ENCODE measurements around the gene VAPB. TPM values are rescaled to one million over a fixed set of nuclear protein-coding genes. Genes with fewer than 3 reads are reported as not detected.

VAPB gene
- total RNA-seq, 5 donors from 2014 or later (not counting 1 experiment from before 2014, with no cell fraction given): 26.4 to 35.0 (median 30.8) TPM

DNA sequence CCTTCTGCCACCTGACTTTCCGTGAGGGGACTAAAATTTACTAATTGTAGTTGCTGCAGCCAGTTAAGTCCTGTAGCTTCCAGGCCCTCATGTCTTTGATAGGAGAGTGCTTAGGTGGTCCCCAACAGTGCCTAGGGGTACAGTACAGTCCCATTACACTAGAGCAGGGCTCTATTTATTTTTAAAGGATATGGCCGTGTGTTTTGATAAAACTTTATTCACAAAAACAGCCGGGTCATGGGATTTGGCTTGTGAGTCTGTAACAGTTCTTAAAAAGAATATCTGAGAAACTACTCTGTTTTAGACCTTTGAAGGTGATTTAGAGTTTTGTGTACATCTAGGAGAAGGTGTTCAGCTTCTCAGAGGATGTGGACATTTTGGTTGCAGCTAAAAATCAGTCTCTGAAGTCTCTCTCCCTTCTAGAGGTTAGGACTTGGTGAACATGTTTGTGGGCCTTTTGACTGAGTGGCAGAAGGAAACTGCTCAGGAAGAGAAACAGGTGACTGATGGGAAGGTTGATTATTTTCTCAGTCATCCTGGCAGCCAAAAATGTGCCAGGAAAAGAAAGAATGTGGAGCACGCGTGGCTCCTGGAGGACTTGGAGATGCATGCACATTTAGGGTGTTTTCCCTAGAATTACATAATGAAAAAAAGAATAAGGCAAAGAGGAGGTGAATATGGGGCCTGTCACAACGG is 57.4 kb downstream of the VAPB start:
- DNase-seq (no peak), ATAC-seq (replicated peaks in 1 of 4) (no peak)
- Mint-ChIP-seq H3K9me3 (no peaks in the 10 kb centered on the region), H3K27me3 (no peaks in the 10 kb centered on the region), H3K27ac (peak overlapping the region in 1 of 2 donors; percentile 4), H3K36me3 (peaks cover 52% of the 10 kb centered on the region), H3K4me1 (no peaks in the 10 kb centered on the region), H3K4me3 (no peak overlapping the region)
- WGBS (ENCODE audit: insufficient coverage): 86% methylated on average over 1 of the region's 6 CpGs
- H3K4me3 ChIP-seq (ENCODE audit: control insufficient read depth in 1 of 2, extremely low read depth in 1 of 2, low read length in 1 of 2): no peak overlapping the region
- H3K4me1 ChIP-seq (ENCODE audit: control insufficient read depth in 1 of 2, extremely low read depth in 1 of 2, insufficient read depth in 2 of 2, low read length in 2 of 2): no peaks in the 10 kb centered on the region
- ChIA-PET POLR2A (no interaction called here), CTCF (no interaction called here)
- peaks cover 9 to 39% of the 10 kb centered on the region in 2 donors for H3K36me3 ChIP-seq (ENCODE audit: control insufficient read depth in 2 of 2, extremely low read depth in 1 of 2, insufficient read depth in 1 of 2, low read length in 1 of 2)
- H3K27me3 ChIP-seq (replicated peaks in 1 of 2; ENCODE audit: control insufficient read depth in 2 of 2, extremely low read depth in 1 of 2, insufficient read depth in 2 of 2, low read length in 1 of 2): no peaks in the 10 kb centered on the region
- no peaks in the 10 kb centered on the region for H3K9me3 ChIP-seq
- no peak overlapping the region for H3K27ac ChIP-seq (ENCODE audit: low read length)

DNA sequence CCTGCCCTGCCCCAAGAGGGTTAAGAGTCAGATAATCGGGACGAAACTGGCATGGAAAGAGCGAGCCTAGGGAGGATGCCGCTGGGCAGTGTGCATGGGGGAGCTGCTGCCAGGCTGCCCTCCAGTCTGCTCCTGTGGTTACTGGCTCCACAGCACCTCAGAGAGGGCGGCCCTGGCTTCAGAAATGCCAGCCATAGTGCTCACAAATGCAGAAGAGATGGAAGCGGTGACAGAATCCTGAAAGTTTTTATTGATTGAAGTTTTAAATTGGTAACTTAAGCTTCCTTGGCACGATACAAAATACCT is 57.9 kb downstream of the VAPB start:
- peak overlapping the region in 1 of 2 donors; percentile 4 for H3K27ac Mint-ChIP-seq
- CTCF ChIA-PET: interaction anchor here in 1 of 2 donors (1.6 kb wide), 1 partner anchor 209 kb away, joined by 7 read pairs; no protein-coding TSS in a partner anchor
- POLR2A ChIA-PET: no interaction called here

DNA sequence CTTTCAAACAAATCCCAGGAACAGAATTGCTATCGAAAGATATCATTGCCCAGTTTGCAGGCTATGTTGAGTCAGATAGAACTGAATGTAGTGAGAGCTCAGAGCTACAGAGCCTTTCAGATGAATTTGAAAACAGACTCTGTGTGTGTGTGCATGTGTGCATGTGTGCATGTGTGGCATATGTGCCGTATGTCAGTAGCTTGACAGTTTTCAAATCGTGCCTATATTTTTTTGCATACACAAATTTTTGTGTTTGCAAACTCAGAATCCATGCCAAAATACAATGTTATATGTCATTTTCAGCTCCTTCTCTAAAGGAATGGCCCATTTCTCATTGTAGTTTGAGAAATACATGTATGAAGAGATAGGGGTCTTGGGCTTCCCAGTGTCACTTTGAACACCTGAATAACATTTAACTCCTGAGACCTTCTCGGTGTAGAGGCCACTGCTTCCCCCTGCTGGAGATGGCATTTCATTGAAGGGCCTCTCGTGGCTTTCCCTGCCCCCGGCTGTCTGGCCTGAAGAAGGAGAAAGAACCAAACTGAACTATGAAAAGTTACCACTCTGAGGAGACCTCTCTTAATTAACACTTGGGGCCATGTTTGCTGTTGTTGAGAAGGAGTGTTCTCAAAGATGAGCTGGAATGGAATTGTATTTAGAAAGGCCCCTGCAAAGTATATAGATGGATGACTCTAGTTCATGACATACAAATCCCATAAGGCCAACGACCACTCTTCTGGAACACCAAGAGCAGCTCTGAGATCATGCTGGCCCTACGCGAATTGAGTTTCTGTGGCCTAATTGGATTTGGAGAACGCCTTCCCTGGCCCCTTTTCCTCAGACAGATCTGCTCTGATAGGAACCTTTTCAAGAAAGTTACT is 58.7 kb downstream of the VAPB start:
- H3K36me3 Mint-ChIP-seq: peaks cover 54% of the 10 kb centered on the region
- H3K27ac ChIP-seq (ENCODE audit: low read length): no peak overlapping the region
- CTCF ChIA-PET: interaction anchor here (0.6 to 1.6 kb wide), 6 partner anchors 12 to 249 kb away, joined by 3 to 7 read pairs (median 4); partner anchors contain the start of gene VAPB (in 1 of the 2)
- no peaks in the 10 kb centered on the region for H3K27me3 ChIP-seq (replicated peaks in 1 of 2; ENCODE audit: control insufficient read depth in 2 of 2, extremely low read depth in 1 of 2, insufficient read depth in 2 of 2, low read length in 1 of 2)
- no peaks in the 10 kb centered on the region for H3K9me3 ChIP-seq
- 71% methylated on average over 4 of the region's 10 CpGs for WGBS (ENCODE audit: insufficient coverage)
- peaks cover 0 to 3% (median 0%) of the 10 kb centered on the region in 3 donors for H3K4me1 Mint-ChIP-seq
- H3K27ac Mint-ChIP-seq: no peak overlapping the region
- no peaks in the 10 kb centered on the region for H3K4me1 ChIP-seq (ENCODE audit: control insufficient read depth in 1 of 2, extremely low read depth in 1 of 2, insufficient read depth in 2 of 2, low read length in 2 of 2)
- no peaks in the 10 kb centered on the region for H3K27me3 Mint-ChIP-seq
- ATAC-seq (replicated peaks in 1 of 4): peak; percentile 54 to 76 (median 63)
- DNase-seq: peak; percentile 16 to 70 (median 49)
- no peak overlapping the region for H3K4me3 Mint-ChIP-seq
- POLR2A ChIA-PET: interaction anchor here in 1 of 2 donors (0.5 to 0.6 kb wide), 3 partner anchors 26 to 1767 kb away, joined by 3 read pairs; partner anchors contain the start of gene VAPB
- no peak overlapping the region for H3K4me3 ChIP-seq (ENCODE audit: control insufficient read depth in 1 of 2, extremely low read depth in 1 of 2, low read length in 1 of 2)
- H3K36me3 ChIP-seq (ENCODE audit: control insufficient read depth in 2 of 2, extremely low read depth in 1 of 2, insufficient read depth in 1 of 2, low read length in 1 of 2): peaks cover 9 to 30% of the 10 kb centered on the region in 2 donors
- no peaks in the 10 kb centered on the region for H3K9me3 Mint-ChIP-seq

More for the DNA sequence above, 57.9 kb downstream of the VAPB start:
- peaks cover 9 to 35% of the 10 kb centered on the region in 2 donors for H3K36me3 ChIP-seq (ENCODE audit: control insufficient read depth in 2 of 2, extremely low read depth in 1 of 2, insufficient read depth in 1 of 2, low read length in 1 of 2)
- DNase-seq: no peak
- Mint-ChIP-seq H3K4me1 (no peaks in the 10 kb centered on the region), H3K27me3 (no peaks in the 10 kb centered on the region), H3K9me3 (no peaks in the 10 kb centered on the region), H3K36me3 (peaks cover 51% of the 10 kb centered on the region), H3K4me3 (no peak overlapping the region)
- no peak overlapping the region for H3K27ac ChIP-seq (ENCODE audit: low read length)
- 100% methylated on average over 6 of the region's 7 CpGs for WGBS (ENCODE audit: insufficient coverage)
- no peak overlapping the region for H3K4me3 ChIP-seq (ENCODE audit: control insufficient read depth in 1 of 2, extremely low read depth in 1 of 2, low read length in 1 of 2)
- H3K27me3 ChIP-seq (replicated peaks in 1 of 2; ENCODE audit: control insufficient read depth in 2 of 2, extremely low read depth in 1 of 2, insufficient read depth in 2 of 2, low read length in 1 of 2): no peaks in the 10 kb centered on the region
- H3K4me1 ChIP-seq (ENCODE audit: control insufficient read depth in 1 of 2, extremely low read depth in 1 of 2, insufficient read depth in 2 of 2, low read length in 2 of 2): no peaks in the 10 kb centered on the region
- H3K9me3 ChIP-seq: no peaks in the 10 kb centered on the region
- no peak for ATAC-seq (replicated peaks in 1 of 4)

DNA sequence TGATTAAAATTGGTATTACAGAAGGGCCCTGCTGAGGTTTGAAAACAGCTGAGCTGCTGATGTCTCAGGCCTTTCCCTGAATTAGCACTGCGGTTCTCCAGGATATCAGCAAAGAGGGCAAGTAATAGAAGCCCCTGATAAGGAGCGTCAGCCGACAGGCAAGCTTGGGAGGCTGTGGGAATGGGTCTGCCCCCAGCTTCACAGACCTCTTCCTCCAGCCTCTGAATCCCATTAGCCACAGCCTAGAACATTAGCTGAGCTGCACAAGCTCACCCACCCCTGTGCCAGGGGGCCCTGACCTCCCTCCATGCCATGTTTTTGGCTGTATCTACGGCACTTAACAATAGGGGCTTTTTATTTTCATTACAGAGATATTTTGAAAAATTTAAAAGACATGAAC is 59.9 kb downstream of the VAPB start:
- Mint-ChIP-seq H3K4me3 (no peak overlapping the region), H3K27me3 (no peaks in the 10 kb centered on the region), H3K9me3 (peaks cover under 1 to 2% (median 1%) of the 10 kb centered on the region in 3 donors), H3K36me3 (peaks cover 47% of the 10 kb centered on the region), H3K4me1 (peaks cover 0 to 3% (median 0%) of the 10 kb centered on the region in 3 donors), H3K27ac (no peak overlapping the region)
- WGBS (ENCODE audit: insufficient coverage): 100% methylated on average over 3 of the region's 4 CpGs
- ChIA-PET POLR2A (interaction anchor here in 1 of 2 donors (0.6 kb wide), 1 partner anchor 158 kb away, joined by 4 read pairs; no protein-coding TSS in a partner anchor), CTCF (no interaction called here)
- no peaks in the 10 kb centered on the region for H3K27me3 ChIP-seq (replicated peaks in 1 of 2; ENCODE audit: control insufficient read depth in 2 of 2, extremely low read depth in 1 of 2, insufficient read depth in 2 of 2, low read length in 1 of 2)
- no peak overlapping the region for H3K27ac ChIP-seq (ENCODE audit: low read length)
- H3K4me3 ChIP-seq (ENCODE audit: control insufficient read depth in 1 of 2, extremely low read depth in 1 of 2, low read length in 1 of 2): no peak overlapping the region
- no peaks in the 10 kb centered on the region for H3K9me3 ChIP-seq
- peaks cover 9 to 24% of the 10 kb centered on the region in 2 donors for H3K36me3 ChIP-seq (ENCODE audit: control insufficient read depth in 2 of 2, extremely low read depth in 1 of 2, insufficient read depth in 1 of 2, low read length in 1 of 2)
- H3K4me1 ChIP-seq (ENCODE audit: control insufficient read depth in 1 of 2, extremely low read depth in 1 of 2, insufficient read depth in 2 of 2, low read length in 2 of 2): no peaks in the 10 kb centered on the region
- DNase-seq (no peak), ATAC-seq (replicated peaks in 1 of 4) (no peak)

DNA sequence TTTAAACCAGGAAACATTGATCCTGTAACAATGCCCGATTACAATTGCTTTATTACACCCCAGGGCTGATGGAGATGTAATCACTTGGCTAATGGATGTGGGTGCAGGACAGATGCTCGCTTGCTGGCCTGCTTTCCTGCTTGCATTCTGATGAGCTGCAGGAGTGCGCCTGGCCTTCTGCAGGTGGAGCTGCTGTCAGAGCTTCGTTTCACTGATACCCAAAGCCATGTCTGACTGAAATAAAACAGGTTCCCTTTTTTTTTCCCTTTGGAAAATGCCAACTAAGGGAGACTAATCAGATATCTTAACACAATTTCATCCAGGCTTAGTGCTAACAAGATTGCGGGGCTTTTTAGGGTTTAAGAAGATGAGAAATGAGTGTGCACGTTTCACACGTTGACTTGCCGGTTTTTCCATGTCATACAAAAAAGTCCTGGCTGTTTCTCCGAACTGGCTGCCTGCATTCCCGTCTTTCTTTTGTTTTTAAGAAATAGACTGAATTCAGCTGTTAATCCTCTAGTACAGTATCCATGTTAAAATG is 60.7 kb downstream of the VAPB start:
- Histone ChIP-seq H3K4me3 (ENCODE audit: control insufficient read depth in 1 of 2, extremely low read depth in 1 of 2, low read length in 1 of 2) (no peak overlapping the region), H3K36me3 (ENCODE audit: control insufficient read depth in 2 of 2, extremely low read depth in 1 of 2, insufficient read depth in 1 of 2, low read length in 1 of 2) (peaks cover 9 to 16% of the 10 kb centered on the region in 2 donors), H3K27me3 (replicated peaks in 1 of 2; ENCODE audit: control insufficient read depth in 2 of 2, extremely low read depth in 1 of 2, insufficient read depth in 2 of 2, low read length in 1 of 2) (no peaks in the 10 kb centered on the region), H3K4me1 (ENCODE audit: control insufficient read depth in 1 of 2, extremely low read depth in 1 of 2, insufficient read depth in 2 of 2, low read length in 2 of 2) (no peaks in the 10 kb centered on the region), H3K9me3 (no peaks in the 10 kb centered on the region), H3K27ac (ENCODE audit: low read length) (no peak overlapping the region)
- peaks cover 2 to 9% (median 7%) of the 10 kb centered on the region in 3 donors for H3K9me3 Mint-ChIP-seq
- WGBS (ENCODE audit: insufficient coverage): 72% methylated on average over 4 of the region's 10 CpGs
- H3K4me1 Mint-ChIP-seq: peaks cover 0 to 3% (median 0%) of the 10 kb centered on the region in 3 donors
- ChIA-PET CTCF (no interaction called here), POLR2A (no interaction called here)
- DNase-seq (no peak), ATAC-seq (replicated peaks in 1 of 4) (no peak)
- H3K36me3 Mint-ChIP-seq: peaks cover 51% of the 10 kb centered on the region
- no peak overlapping the region for H3K27ac Mint-ChIP-seq
- H3K4me3 Mint-ChIP-seq: no peak overlapping the region
- H3K27me3 Mint-ChIP-seq: no peaks in the 10 kb centered on the region

DNA sequence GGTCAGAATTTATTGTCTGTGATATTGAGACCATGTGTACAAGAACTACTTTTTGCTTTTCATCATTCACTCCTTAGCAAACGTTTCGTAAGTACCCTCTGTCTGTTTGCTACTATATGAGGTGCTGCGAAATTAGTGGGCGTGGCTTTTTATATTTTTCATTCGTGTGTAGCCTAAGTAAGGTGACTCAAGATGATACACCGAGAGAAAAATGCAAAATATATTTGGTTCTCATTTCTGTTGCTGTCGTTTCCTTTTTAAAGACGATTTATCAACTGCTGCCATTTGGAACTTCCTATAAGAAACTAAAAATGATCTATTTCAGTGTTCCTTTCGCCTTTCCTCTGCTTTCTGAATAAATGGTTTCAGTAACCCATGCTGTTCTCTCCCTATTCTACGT is 61.2 kb downstream of the VAPB start:
- no peak overlapping the region for H3K27ac ChIP-seq (ENCODE audit: low read length)
- peaks cover 2 to 12% (median 7%) of the 10 kb centered on the region in 3 donors for H3K9me3 Mint-ChIP-seq
- peaks cover 0 to 3% (median 0%) of the 10 kb centered on the region in 3 donors for H3K4me1 Mint-ChIP-seq
- 83% methylated on average over 3 of the region's 10 CpGs for WGBS (ENCODE audit: insufficient coverage)
- DNase-seq (no peak), ATAC-seq (replicated peaks in 1 of 4) (no peak)
- H3K27ac Mint-ChIP-seq: no peak overlapping the region
- no peaks in the 10 kb centered on the region for H3K27me3 ChIP-seq (replicated peaks in 1 of 2; ENCODE audit: control insufficient read depth in 2 of 2, extremely low read depth in 1 of 2, insufficient read depth in 2 of 2, low read length in 1 of 2)
- H3K4me3 Mint-ChIP-seq: no peak overlapping the region
- peaks cover 48% of the 10 kb centered on the region for H3K36me3 Mint-ChIP-seq
- H3K9me3 ChIP-seq: no peaks in the 10 kb centered on the region
- ChIA-PET POLR2A (no interaction called here), CTCF (no interaction called here)
- H3K36me3 ChIP-seq (ENCODE audit: control insufficient read depth in 2 of 2, extremely low read depth in 1 of 2, insufficient read depth in 1 of 2, low read length in 1 of 2): peaks cover 9 to 11% of the 10 kb centered on the region in 2 donors
- no peak overlapping the region for H3K4me3 ChIP-seq (ENCODE audit: control insufficient read depth in 1 of 2, extremely low read depth in 1 of 2, low read length in 1 of 2)
- H3K4me1 ChIP-seq (ENCODE audit: control insufficient read depth in 1 of 2, extremely low read depth in 1 of 2, insufficient read depth in 2 of 2, low read length in 2 of 2): no peaks in the 10 kb centered on the region
- H3K27me3 Mint-ChIP-seq: no peaks in the 10 kb centered on the region
